ENCODE data around the gene CFAP161. TPM values are rescaled to one million over a fixed set of nuclear protein-coding genes. Genes with fewer than 3 reads are reported as not detected.

The CFAP161 gene
- total and polyA plus RNA-seq, 2 donors from 2014 or later, result 0.50 TPM; not detected in 1

- Histone ChIP-seq H3K4me1 (ENCODE audit: control insufficient read depth in 2 of 3, insufficient read depth in 2 of 3, low read depth in 1 of 3, low read length in 3 of 3) (peaks cover 0 to 4% (median 0%) of the 10 kb centered on the region in 3 donors), H3K9me3 (ENCODE audit: control insufficient read depth in 2 of 3, insufficient read depth in 1 of 3, low read length in 3 of 3) (no peaks in the 10 kb centered on the region), H3K27me3 (ENCODE audit: control insufficient read depth, insufficient read depth, low read length) (no peaks in the 10 kb centered on the region), H3K36me3 (ENCODE audit: control insufficient read depth in 2 of 3, insufficient read depth in 3 of 3, low read length in 3 of 3) (no peaks in the 10 kb centered on the region), H3K4me3 (ENCODE audit: low read length in 3 of 3) (no peak overlapping the region), H3K9ac (ENCODE audit: low read length in 3 of 3) (no peak overlapping the region), H3K27ac (ENCODE audit: low read depth in 2 of 2, low read length in 2 of 2) (no peak overlapping the region)
- FAIRE-seq (no peak), DNase-seq (no peak)
- no peak for TF ChIP-seq CTCF (IDR thresholded peaks at IDR 0.05; ENCODE audit: borderline replicate concordance, extremely low read depth, insufficient read depth)
- intact Hi-C loops (cut with DNase I), result no loop called here
Observed at GRCh38 chr15:81165535-81165934, 31.5 kb downstream of the CFAP161 start.

GRCh38 chr15:81166636-81167305 is 32.7 kb downstream of the CFAP161 start:
- H3K27me3 ChIP-seq (ENCODE audit: control insufficient read depth, insufficient read depth, low read length), result no peaks in the 10 kb centered on the region
- H3K9ac ChIP-seq (ENCODE audit: low read length in 3 of 3), result no peak overlapping the region
- H3K4me1 ChIP-seq (ENCODE audit: control insufficient read depth in 2 of 3, insufficient read depth in 2 of 3, low read depth in 1 of 3, low read length in 3 of 3), result no peaks in the 10 kb centered on the region
- TF ChIP-seq CTCF (IDR thresholded peaks at IDR 0.05; ENCODE audit: borderline replicate concordance, extremely low read depth, insufficient read depth), result no peak
- intact Hi-C loops (cut with DNase I), result no loop called here
- H3K9me3 ChIP-seq (ENCODE audit: control insufficient read depth in 2 of 3, insufficient read depth in 1 of 3, low read length in 3 of 3), result no peaks in the 10 kb centered on the region
- DNase-seq (no peak), FAIRE-seq (no peak)
- H3K27ac ChIP-seq (ENCODE audit: low read depth in 2 of 2, low read length in 2 of 2), result no peak overlapping the region
- H3K36me3 ChIP-seq (ENCODE audit: control insufficient read depth in 2 of 3, insufficient read depth in 3 of 3, low read length in 3 of 3), result no peaks in the 10 kb centered on the region
- no peak overlapping the region for H3K4me3 ChIP-seq (ENCODE audit: low read length in 3 of 3)

GRCh38 chr15:81168131-81168526 is 34.1 kb downstream of the CFAP161 start:
- intact Hi-C loops (cut with DNase I), result no loop called here
- Histone ChIP-seq H3K9me3 (ENCODE audit: control insufficient read depth in 2 of 3, insufficient read depth in 1 of 3, low read length in 3 of 3) (no peaks in the 10 kb centered on the region), H3K27me3 (ENCODE audit: control insufficient read depth, insufficient read depth, low read length) (no peaks in the 10 kb centered on the region), H3K4me3 (ENCODE audit: low read length in 3 of 3) (no peak overlapping the region), H3K4me1 (ENCODE audit: control insufficient read depth in 2 of 3, insufficient read depth in 2 of 3, low read depth in 1 of 3, low read length in 3 of 3) (no peaks in the 10 kb centered on the region), H3K36me3 (ENCODE audit: control insufficient read depth in 2 of 3, insufficient read depth in 3 of 3, low read length in 3 of 3) (no peaks in the 10 kb centered on the region), H3K9ac (ENCODE audit: low read length in 3 of 3) (no peak overlapping the region), H3K27ac (ENCODE audit: low read depth in 2 of 2, low read length in 2 of 2) (no peak overlapping the region)
- DNase-seq (no peak), FAIRE-seq (no peak)
- TF ChIP-seq CTCF (IDR thresholded peaks at IDR 0.05; ENCODE audit: borderline replicate concordance, extremely low read depth, insufficient read depth), result no peak

GRCh38 chr15:81168644-81169043 is 34.6 kb downstream of the CFAP161 start:
- intact Hi-C loops (cut with DNase I), result no loop called here
- no peak for DNase-seq

More at GRCh38 chr15:81168644-81169043, 34.6 kb downstream of the CFAP161 start:
- Histone ChIP-seq H3K27ac (ENCODE audit: low read depth in 2 of 2, low read length in 2 of 2) (no peak overlapping the region), H3K4me1 (ENCODE audit: control insufficient read depth in 2 of 3, insufficient read depth in 2 of 3, low read depth in 1 of 3, low read length in 3 of 3) (no peaks in the 10 kb centered on the region), H3K36me3 (ENCODE audit: control insufficient read depth in 2 of 3, insufficient read depth in 3 of 3, low read length in 3 of 3) (no peaks in the 10 kb centered on the region), H3K9me3 (ENCODE audit: control insufficient read depth in 2 of 3, insufficient read depth in 1 of 3, low read length in 3 of 3) (no peaks in the 10 kb centered on the region), H3K27me3 (ENCODE audit: control insufficient read depth, insufficient read depth, low read length) (no peaks in the 10 kb centered on the region), H3K4me3 (ENCODE audit: low read length in 3 of 3) (no peak overlapping the region), H3K9ac (ENCODE audit: low read length in 3 of 3) (no peak overlapping the region)
- no peak for TF ChIP-seq CTCF (IDR thresholded peaks at IDR 0.05; ENCODE audit: borderline replicate concordance, extremely low read depth, insufficient read depth)
- FAIRE-seq, result no peak
